ENCODE data around the gene SPRN.

DNA sequence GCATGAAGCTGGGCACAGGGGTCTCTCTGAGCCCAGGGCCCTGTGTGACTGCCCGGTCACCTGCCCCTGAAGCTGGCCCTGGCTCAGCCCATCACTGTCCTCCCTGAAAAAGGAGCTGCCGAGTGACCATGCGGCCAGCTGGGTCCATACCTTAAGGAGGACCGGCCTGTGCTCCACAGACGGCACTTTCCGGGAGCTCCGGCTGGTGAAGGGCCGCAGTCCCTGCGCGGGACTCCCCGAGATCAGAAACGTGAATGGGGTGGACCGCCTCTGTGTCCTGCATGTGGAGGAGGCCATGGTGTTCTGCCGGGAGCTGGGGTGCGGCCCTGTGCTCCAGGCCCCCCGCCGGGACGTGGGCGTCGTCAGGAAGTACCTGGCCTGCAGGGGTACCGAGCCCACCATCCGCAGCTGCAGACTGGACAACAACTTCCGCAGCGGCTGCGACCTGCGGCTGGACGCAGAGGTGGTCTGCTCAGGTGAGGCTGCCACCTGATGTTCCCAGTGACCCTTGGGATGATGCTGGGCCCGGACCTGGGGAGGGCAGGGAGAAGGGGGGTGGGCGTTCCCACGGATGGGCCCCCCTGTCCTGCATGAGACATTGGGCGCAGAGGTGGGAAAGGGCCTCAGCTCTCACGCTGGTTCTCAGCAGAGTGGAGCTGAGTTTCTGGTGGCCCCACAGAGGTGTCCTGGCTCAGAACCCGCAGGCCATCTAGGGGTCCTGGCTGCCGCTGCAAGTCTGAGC, 32.8 kb upstream of the SPRN start:
- TF ChIP-seq POLR2A (IDR thresholded peaks at IDR 0.05) = no peak
- TF ChIP-seq, protein P1, sequence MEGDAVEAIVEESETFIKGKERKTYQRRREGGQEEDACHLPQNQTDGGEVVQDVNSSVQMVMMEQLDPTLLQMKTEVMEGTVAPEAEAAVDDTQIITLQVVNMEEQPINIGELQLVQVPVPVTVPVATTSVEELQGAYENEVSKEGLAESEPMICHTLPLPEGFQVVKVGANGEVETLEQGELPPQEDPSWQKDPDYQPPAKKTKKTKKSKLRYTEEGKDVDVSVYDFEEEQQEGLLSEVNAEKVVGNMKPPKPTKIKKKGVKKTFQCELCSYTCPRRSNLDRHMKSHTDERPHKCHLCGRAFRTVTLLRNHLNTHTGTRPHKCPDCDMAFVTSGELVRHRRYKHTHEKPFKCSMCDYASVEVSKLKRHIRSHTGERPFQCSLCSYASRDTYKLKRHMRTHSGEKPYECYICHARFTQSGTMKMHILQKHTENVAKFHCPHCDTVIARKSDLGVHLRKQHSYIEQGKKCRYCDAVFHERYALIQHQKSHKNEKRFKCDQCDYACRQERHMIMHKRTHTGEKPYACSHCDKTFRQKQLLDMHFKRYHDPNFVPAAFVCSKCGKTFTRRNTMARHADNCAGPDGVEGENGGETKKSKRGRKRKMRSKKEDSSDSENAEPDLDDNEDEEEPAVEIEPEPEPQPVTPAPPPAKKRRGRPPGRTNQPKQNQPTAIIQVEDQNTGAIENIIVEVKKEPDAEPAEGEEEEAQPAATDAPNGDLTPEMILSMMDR (IDR thresholded peaks at IDR 0.05) = no peak

Data from lower leg skin (tissue), 3 donors.